ENCODE measurements around the gene SGMS2. TPM values are rescaled to one million over a fixed set of nuclear protein-coding genes. Genes with fewer than 3 reads are reported as not detected.

The SGMS2 gene
- polyA plus RNA-seq, 3 donors = 20.8 to 32.7 (median 23.0) TPM

DNA sequence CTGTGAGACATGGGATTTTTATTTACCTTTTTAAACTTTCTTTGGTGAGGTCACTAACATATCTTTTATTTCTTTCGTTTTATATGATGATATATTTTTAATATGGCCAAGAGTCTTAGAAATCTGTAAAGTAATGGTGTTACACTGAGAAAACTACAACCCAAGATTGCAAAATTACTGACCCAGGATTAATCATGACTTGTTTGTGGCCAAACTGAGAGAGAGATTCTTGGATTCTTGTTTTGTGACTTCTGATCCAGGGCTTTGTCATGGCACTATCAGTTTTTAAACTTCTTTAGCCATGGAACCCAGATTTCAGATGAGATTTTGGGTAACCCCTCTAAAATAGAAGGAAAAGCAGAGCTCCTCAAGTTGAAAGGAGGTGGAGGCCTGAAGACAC lies 42.0 kb downstream of the SGMS2 start:
- Histone ChIP-seq H3K27ac (ENCODE audit: low read depth in 1 of 2, low read length in 2 of 2) (no peak overlapping the region), H3K9ac (ENCODE audit: insufficient read depth, low read length, poor library complexity, severe bottlenecking) (no peak overlapping the region), H3K79me2 (ENCODE audit: insufficient read depth, low read length) (peaks cover 29% of the 10 kb centered on the region), H3K9me3 (replicated peaks in 1 of 2; ENCODE audit: control insufficient read depth in 1 of 2, insufficient read depth in 1 of 2, low read length in 2 of 2) (no peaks in the 10 kb centered on the region), H3K4me1 (ENCODE audit: control insufficient read depth in 1 of 2, insufficient read depth in 2 of 2, low read length in 2 of 2) (peaks cover 0 to 7% of the 10 kb centered on the region in 2 donors), H3K4me3 (replicated peaks in 1 of 3; ENCODE audit: low read depth in 2 of 3, low read length in 3 of 3) (no peak overlapping the region), H3K27me3 (ENCODE audit: control insufficient read depth in 2 of 2, insufficient read depth in 2 of 2, low read length in 2 of 2) (no peaks in the 10 kb centered on the region), H4K20me1 (ENCODE audit: insufficient read depth, low read length) (peaks cover 67% of the 10 kb centered on the region), H3K36me3 (replicated peaks in 1 of 2; ENCODE audit: control insufficient read depth in 1 of 2, insufficient read depth in 2 of 2, low read length in 2 of 2) (peaks cover 13 to 25% of the 10 kb centered on the region in 2 donors), H2AFZ (ENCODE audit: insufficient read depth, low read depth, low read length, poor library complexity, severe bottlenecking) (no peak overlapping the region), H3K4me2 (replicated peaks; ENCODE audit: extremely low read depth, low read length, poor library complexity, severe bottlenecking) (no peak overlapping the region)
- Mint-ChIP-seq H3K4me3 (no peak overlapping the region), H3K9me3 (no peaks in the 10 kb centered on the region), H3K27ac (peak overlapping the region in 1 of 7 donors; percentile 16), H3K4me1 (peaks cover 17% of the 10 kb centered on the region), H3K36me3 (peaks cover 23 to 31% of the 10 kb centered on the region in 2 donors), H3K27me3 (ENCODE audit: low read depth in 3 of 3) (no peaks in the 10 kb centered on the region)
- TF ChIP-seq, protein P1, sequence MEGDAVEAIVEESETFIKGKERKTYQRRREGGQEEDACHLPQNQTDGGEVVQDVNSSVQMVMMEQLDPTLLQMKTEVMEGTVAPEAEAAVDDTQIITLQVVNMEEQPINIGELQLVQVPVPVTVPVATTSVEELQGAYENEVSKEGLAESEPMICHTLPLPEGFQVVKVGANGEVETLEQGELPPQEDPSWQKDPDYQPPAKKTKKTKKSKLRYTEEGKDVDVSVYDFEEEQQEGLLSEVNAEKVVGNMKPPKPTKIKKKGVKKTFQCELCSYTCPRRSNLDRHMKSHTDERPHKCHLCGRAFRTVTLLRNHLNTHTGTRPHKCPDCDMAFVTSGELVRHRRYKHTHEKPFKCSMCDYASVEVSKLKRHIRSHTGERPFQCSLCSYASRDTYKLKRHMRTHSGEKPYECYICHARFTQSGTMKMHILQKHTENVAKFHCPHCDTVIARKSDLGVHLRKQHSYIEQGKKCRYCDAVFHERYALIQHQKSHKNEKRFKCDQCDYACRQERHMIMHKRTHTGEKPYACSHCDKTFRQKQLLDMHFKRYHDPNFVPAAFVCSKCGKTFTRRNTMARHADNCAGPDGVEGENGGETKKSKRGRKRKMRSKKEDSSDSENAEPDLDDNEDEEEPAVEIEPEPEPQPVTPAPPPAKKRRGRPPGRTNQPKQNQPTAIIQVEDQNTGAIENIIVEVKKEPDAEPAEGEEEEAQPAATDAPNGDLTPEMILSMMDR (IDR thresholded peaks at IDR 0.05) = no peak
- no peak for DNase-seq
- intact Hi-C loops (cut with micrococcal nuclease) = no loop called here
- no CpG with 5 or more reads among the region's 1 CpG for WGBS (ENCODE audit: insufficient coverage)

DNA sequence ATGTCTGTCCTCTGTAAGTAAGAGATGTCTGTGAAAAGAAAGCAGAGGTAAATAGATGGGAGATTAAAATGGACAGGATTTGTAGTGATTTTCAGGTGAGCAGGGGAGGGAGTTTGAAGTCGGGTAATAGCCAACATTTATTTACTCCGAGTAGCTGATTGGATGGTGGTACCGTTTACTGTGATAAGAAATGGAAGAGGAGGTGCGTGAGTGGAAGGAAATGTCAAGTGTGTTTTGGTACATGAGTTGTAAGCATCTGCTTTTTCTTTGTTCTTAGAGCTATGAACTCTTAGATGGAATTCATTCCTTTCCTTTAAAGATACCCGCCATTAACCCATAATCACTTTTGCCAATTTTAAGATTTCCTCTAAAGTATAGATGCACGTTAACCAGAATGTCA lies 45.5 kb downstream of the SGMS2 start:
- Mint-ChIP-seq H3K36me3 (peaks cover 16 to 31% of the 10 kb centered on the region in 2 donors), H3K27ac (no peak overlapping the region), H3K27me3 (ENCODE audit: low read depth in 3 of 3) (no peaks in the 10 kb centered on the region), H3K4me3 (no peak overlapping the region), H3K9me3 (no peaks in the 10 kb centered on the region), H3K4me1 (peaks cover 7% of the 10 kb centered on the region)
- Histone ChIP-seq H3K4me1 (ENCODE audit: control insufficient read depth in 1 of 2, insufficient read depth in 2 of 2, low read length in 2 of 2) (no peaks in the 10 kb centered on the region), H3K27ac (ENCODE audit: low read depth in 1 of 2, low read length in 2 of 2) (no peak overlapping the region), H2AFZ (ENCODE audit: insufficient read depth, low read depth, low read length, poor library complexity, severe bottlenecking) (no peak overlapping the region), H3K36me3 (replicated peaks in 1 of 2; ENCODE audit: control insufficient read depth in 1 of 2, insufficient read depth in 2 of 2, low read length in 2 of 2) (peaks cover 0 to 18% of the 10 kb centered on the region in 2 donors), H3K9ac (ENCODE audit: insufficient read depth, low read length, poor library complexity, severe bottlenecking) (no peak overlapping the region), H3K9me3 (replicated peaks in 1 of 2; ENCODE audit: control insufficient read depth in 1 of 2, insufficient read depth in 1 of 2, low read length in 2 of 2) (no peaks in the 10 kb centered on the region), H3K27me3 (ENCODE audit: control insufficient read depth in 2 of 2, insufficient read depth in 2 of 2, low read length in 2 of 2) (no peaks in the 10 kb centered on the region), H3K4me3 (replicated peaks in 1 of 3; ENCODE audit: low read depth in 2 of 3, low read length in 3 of 3) (no peak overlapping the region), H3K79me2 (ENCODE audit: insufficient read depth, low read length) (peaks cover 25% of the 10 kb centered on the region), H4K20me1 (ENCODE audit: insufficient read depth, low read length) (peaks cover 68% of the 10 kb centered on the region), H3K4me2 (replicated peaks; ENCODE audit: extremely low read depth, low read length, poor library complexity, severe bottlenecking) (no peak overlapping the region)
- intact Hi-C loops (cut with micrococcal nuclease) = loop anchor here in 1 of 2 donors (10.0 kb wide), 1 partner anchor 45 kb away; the partner anchor contains the start of gene SGMS2
- no peak for DNase-seq
- TF ChIP-seq, protein P1 (IDR thresholded peaks at IDR 0.05) = no peak
- WGBS (ENCODE audit: insufficient coverage) = 100% methylated on average over 2 of the region's 6 CpGs

Measured in CD14-positive monocyte (primary cell).